ENCODE measurements around the gene RACGAP1.

DNA sequence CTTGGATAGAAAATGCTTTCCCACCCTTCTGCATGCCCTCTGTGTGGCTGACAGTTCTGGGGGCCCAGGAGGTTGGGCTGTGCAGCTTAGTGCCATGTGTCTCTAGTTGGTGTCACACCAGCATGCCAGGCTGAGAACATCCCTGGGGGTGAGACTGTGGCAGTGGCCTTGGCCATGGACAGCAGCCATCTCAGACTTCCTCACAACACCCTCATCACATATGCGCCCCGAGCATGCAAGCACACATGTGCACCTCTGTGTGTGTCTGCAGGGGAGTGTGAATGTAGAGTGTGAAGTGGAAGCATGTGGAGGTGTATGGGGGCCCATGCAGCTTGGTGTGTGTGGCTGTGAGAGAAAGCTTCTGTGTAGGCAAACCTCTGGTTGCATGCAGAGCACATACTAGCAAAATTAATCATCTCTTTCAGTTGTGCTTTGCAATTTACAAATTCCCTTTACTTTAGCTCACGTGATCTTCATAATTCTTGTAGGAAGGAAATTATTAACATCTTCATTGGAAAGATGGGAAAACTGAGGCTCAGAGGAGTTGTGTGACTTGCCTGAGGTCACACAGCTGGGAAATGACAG is 40.5 kb upstream of the RACGAP1 start:
- TF ChIP-seq, protein P1, sequence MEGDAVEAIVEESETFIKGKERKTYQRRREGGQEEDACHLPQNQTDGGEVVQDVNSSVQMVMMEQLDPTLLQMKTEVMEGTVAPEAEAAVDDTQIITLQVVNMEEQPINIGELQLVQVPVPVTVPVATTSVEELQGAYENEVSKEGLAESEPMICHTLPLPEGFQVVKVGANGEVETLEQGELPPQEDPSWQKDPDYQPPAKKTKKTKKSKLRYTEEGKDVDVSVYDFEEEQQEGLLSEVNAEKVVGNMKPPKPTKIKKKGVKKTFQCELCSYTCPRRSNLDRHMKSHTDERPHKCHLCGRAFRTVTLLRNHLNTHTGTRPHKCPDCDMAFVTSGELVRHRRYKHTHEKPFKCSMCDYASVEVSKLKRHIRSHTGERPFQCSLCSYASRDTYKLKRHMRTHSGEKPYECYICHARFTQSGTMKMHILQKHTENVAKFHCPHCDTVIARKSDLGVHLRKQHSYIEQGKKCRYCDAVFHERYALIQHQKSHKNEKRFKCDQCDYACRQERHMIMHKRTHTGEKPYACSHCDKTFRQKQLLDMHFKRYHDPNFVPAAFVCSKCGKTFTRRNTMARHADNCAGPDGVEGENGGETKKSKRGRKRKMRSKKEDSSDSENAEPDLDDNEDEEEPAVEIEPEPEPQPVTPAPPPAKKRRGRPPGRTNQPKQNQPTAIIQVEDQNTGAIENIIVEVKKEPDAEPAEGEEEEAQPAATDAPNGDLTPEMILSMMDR (IDR thresholded peaks at IDR 0.05): no peak
- TF ChIP-seq POLR2A (IDR thresholded peaks at IDR 0.05): no peak
